HG03432 (cell line): ENCODE results near the gene HAUS6.
"Not testable (repeated sequence)": the region's sequence is repeated elsewhere in the genome, so short reads cannot be mapped to it uniquely, and the experiment has no call there.

Experiments used
- ATAC-seq: cut with Tn5 transposase; IDR thresholded peaks from one replicate; pipeline ENCODE4 v1.9.1; 2021; ENCODE audit warnings: mild to moderate bottlenecking, moderate library complexity; ENCODE audit not compliant: unreplicated experiment

Gene HAUS6

DNA sequence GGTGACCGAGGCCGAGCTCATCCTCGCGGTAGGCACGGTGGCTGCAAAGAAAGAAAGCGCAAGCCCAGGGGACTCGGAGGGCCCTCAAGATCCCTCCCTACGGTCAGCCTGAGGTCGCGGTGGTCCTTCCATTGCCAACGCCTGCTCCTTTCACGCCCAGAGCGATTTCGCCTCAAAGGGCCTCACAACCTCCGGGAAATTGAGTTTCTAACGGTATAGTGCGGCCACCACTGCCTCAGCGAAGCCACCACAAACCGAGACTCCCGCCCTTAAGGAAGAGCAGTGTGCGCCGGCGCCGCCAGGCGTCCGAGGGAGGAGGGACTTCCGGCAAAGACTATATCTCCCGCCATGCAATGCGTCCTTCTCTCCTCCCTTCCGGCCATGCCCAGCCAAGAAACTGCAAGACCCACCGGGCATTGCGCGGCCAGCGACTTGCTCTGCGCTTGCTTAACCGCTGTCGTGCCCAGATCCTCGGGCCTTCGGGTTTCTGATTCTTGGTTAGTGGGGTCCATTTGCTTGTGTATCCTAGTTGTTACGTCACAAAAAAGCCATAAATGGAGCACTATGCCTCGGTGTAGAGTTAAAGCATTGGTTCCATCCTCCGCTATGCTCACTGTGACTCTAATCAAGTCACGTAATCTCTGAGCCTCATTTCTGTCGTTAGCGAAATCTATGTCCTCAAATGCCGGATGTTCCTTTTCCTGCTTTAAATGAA lies at the start of gene HAUS6:
Gene HAUS6, minus strand, starts transcription at position 274 of the 715 bp plus-strand sequence. Its CDS starts 253 bp downstream, at position 21.
- peak; percentile 99 for ATAC-seq

- ATAC-seq, result not testable (repeated sequence)
Observed at GRCh38 chr9:19152160-19152498, 49.4 kb upstream of the HAUS6 start.

GRCh38 chr9:19151425-19152159 lies 48.9 kb upstream of the HAUS6 start:
- no peak for ATAC-seq

GRCh38 chr9:19149230-19149629 lies 46.5 kb upstream of the HAUS6 start:
- no peak for ATAC-seq

DNA sequence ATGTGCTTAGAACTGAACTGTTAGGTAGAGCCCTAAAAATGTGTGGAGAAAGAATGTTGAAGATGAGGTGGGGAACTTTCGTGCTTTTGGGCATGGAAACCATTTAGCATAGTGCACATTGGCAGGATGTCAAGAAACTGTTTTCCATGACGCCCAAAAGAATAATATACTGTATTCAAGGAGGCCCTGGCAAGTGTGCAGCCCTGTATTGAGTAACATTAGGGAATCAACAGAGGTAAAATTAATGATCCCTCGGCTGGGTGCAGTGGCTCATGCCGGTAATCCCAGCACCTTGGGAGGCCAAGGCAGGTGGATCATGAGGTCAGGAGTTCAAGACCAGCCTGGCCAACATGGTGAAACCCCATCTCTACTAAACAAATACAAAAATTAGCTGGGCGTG lies 45.5 kb upstream of the HAUS6 start:
- no peak for ATAC-seq

DNA sequence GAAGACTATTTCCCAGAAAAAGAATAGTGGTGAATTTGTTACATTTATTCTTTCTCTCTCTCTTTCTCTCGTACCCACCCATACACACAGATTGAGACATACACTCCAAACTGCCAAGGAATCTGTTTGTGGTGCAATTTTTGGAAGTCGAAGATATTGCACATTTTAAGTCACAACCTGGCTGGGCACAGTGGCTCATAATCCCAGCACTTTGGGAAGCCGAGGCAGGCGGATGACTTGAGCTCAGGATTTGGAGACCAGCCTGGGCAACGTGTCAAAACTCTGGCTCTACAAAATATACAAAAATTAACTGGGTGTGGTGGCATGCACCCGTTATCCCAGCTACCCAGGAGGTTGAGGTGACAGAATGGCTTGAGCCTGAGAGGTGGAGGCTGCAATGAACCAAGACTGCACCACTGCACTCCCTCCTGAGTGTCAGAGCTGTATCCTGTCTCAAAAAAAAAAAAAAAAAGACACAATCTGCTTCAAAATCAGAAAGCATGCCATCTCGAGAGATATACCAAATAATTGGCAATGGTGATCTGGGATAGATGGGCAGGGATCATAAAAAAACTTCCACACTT lies 43.8 kb upstream of the HAUS6 start:
- ATAC-seq, result no peak

DNA sequence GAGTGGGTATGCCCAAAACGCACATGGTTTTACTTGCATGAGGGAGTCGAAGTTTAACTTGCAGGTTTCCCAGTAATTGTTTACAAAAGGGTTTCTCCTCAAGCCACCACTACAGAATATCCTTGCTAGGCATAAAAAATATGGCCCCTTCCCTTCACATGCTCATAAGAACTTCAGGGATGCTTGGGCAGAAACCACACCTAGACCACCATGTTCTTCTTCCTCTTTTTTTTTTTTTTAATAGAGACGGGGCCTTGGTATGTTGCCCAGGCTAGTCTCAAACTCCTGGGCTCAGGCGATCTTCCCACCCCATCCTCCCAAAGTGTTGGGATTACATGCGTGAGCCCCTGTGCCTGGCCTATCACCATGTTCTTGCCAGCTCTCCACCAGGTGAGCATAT lies 43.2 kb upstream of the HAUS6 start:
- no peak for ATAC-seq

DNA sequence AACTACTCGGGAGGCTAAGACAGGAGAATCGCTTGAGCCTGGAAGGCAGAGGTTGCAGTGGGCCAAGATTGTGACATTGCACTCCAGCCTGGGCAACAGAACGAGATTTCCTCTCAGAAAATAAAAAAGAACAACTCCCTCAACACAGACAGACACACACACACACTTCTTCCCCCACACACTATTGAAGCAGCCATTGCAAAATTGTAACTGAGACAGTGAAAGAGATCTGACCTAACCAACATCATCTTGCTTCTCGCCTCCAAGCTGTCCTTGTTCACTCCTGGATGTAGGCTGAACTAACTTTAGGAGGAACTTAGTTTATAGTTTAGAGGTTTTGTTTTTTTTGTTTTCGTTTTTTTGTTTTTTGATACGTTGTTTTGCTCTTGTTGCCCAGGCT lies 37.6 kb upstream of the HAUS6 start:
- ATAC-seq, result no peak

DNA sequence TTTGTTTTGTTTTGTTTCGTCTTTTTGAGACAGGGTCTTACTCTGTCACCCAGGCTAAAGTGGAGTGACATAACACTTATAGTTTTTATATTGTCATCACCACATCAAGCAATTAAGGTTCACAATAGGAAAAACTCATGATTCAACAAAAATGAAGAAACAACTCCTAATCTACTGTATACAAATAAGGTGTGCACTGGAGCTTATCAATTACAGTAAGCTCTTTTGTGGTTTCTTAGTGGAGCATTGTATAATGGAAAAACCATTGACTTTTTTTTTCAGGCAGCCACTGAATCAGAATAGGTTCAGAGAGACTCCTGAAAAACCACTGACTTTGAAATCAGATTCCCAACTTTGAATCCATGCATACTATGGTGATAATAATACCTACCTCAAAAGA lies 35.4 kb upstream of the HAUS6 start:
- peak; percentile 48 for ATAC-seq

- ATAC-seq, result no peak
Observed at GRCh38 chr9:19137282-19137681, 34.6 kb upstream of the HAUS6 start.

DNA sequence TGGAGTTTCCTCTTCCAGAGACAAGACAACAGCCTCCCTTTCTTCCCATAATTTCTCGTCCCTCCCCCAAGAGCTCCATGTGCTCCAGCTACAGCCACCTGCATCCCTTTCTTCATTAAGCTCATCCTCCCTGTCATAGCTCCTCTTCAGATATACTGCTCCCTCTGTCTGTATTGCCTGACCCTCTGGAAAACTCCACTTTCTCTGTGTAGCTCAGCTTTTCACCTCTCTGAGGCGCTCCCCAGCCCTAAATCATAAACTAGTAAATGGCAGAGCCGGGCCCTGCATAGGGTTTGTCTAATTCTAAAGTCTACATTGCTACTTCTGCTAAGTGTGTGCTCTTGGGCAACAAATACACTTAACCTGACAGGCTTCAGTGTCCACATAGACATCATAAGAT lies 33.4 kb upstream of the HAUS6 start:
- ATAC-seq, result no peak

DNA sequence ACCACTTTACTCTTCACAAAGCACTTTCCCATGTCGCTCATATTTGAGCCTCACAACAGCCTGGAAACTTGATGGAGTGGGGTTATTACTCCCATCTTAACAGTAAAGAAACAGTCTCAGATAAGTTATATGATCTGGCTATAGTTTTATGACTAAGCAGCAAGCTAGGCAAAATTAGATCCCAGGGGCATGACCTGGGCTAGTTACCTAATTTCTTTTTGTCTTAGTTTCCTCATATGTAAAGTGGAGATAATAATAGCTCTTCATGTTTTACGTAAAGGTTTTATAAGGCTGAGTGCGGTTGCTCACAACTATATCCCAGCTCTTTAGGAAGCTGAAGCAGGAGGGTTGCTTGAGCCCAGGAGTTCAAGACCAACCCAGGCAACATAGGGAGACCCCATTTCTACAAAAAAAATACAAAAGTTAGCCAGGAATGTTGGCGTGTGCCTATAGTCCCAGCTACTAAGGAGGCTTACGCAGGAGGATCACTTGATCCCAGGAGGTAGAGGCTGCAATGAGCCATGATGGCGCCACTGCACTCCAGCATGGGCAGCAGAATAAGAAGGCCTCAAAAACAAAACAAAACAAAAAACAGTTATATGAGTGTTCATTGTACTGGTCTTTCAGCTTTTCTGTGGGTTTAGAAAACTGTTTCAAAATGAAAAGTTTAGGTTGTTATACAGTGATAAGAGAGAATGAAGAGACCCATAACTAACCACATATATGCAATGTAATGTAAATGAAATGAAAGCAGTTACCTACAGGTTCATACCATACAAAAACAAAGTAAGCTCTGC lies 31.0 kb upstream of the HAUS6 start:
- ATAC-seq, result no peak

DNA sequence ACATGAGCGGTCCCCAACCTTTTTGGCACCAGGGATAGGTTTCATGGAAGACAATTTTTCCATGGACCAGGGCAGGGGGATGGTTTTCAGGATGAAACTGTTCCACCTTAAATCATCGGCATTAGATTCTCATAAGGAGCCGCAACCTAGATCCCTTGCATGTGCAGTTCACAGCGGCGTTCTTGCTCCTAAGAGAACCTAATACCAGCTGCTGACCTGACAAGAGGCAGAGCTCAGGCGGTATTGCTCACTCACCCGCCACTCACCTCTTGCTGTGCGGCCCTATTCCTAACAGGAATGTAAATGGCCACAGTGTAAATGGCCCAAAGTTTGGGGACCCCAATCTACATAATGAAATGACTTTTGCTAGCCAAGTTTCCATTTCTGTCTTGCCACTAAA lies 27.7 kb upstream of the HAUS6 start:
- ATAC-seq, result no peak

GRCh38 chr9:19127871-19128500 lies 25.3 kb upstream of the HAUS6 start:
- ATAC-seq, result peak; percentile 17

DNA sequence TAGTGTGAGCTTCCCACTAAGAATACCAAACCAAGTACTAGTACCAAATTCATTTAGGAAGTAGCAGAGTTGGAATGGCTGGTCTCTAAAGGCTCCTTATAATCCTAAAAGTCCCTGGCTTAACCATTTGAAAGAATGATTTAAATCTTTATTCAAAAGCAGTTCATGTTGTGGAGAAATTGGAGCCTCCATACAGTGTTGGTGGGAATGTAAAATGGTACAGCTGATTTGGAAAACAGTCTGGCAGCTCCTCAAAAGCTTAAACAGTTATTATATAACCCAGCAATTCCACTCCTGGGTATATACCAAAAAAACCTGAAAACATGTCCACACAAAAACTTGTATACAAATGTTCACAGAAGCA lies 21.7 kb upstream of the HAUS6 start:
- ATAC-seq, result no peak

DNA sequence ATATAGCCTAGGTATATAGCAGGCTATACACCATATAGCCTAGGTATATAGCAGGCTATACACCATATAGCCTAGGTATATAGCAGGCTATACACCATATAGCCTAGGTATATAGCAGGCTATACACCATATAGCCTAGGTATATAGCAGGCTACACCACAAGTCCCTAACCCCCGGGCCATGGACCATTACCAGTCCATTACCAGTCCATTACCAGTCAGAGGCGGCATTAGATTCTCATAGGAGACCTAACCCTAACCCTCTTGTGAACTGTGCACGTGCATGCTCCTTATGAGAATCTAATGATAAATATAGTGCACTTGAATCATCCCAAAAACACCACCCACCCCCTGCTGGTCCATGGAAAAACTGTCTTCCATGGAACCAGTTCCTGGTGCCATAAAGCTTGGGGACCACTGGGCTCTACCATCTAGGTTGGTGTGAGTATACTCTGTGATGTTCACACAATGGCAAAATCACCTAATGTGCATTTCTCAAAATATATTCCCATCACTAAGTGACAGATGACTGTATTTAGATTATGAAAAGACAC lies 19.9 kb upstream of the HAUS6 start:
- no peak for ATAC-seq

GRCh38 chr9:19120877-19121276 lies 18.2 kb upstream of the HAUS6 start:
- ATAC-seq, result no peak

GRCh38 chr9:19119801-19120440 lies 17.2 kb upstream of the HAUS6 start:
- no peak for ATAC-seq

- no peak for ATAC-seq
Observed at GRCh38 chr9:19119246-19119645, 16.5 kb upstream of the HAUS6 start.

- no peak for ATAC-seq
Observed at GRCh38 chr9:19117039-19117716, 14.5 kb upstream of the HAUS6 start.
